Ectodermal cell (in vitro differentiated cells): ENCODE results near the gene PPP1R16B. TPM values are rescaled to one million over a fixed set of nuclear protein-coding genes. Genes with fewer than 3 reads are reported as not detected.

Experiments used
- H3K27ac ChIP-seq: 2 replicates; pipeline ENCODE4 v1.7.0; 2013; ENCODE audit warnings: mild to moderate bottlenecking, low read depth, low read length; ENCODE audit not compliant: insufficient read depth, poor library complexity, severe bottlenecking
- H3K27me3 ChIP-seq: 2 replicates; pipeline ENCODE4 v1.7.0; 2013; ENCODE audit warnings: mild to moderate bottlenecking, low read length; ENCODE audit not compliant: insufficient read depth, control insufficient read depth, poor library complexity, severe bottlenecking
- H3K36me3 ChIP-seq: one replicate; pipeline ENCODE4 v1.7.0; 2013; ENCODE audit warnings: low read length; ENCODE audit not compliant: control insufficient read depth, insufficient read depth
- H3K4me1 ChIP-seq: one replicate; pipeline ENCODE4 v1.7.0; 2013; ENCODE audit warnings: low read length; ENCODE audit not compliant: control insufficient read depth, insufficient read depth
- H3K4me3 ChIP-seq: 2 replicates; pipeline ENCODE4 v1.7.0; 2013; ENCODE audit warnings: low read depth, low read length, control low read depth; ENCODE audit not compliant: insufficient read depth
- H3K9me3 ChIP-seq: 2 replicates; pipeline ENCODE4 v1.7.0; 2013; ENCODE audit warnings: mild to moderate bottlenecking, low read length, moderate library complexity; ENCODE audit not compliant: control insufficient read depth
- WGBS, 2 experiments: methylation state at CpG; one replicate each; pipeline ENCODE4 v1.1.7; 2013; ENCODE audit warnings: missing lambda C conversion rate in 2 of 2; 5-methylcytosine and 5-hydroxymethylcytosine counted together
- polyA plus RNA-seq, 4 experiments: library from polyadenylated mRNA; stranded (reverse); fragments of 50-300 nt; gene quantifications; one replicate each; pipeline ENCODE4 v1.2.3, GENCODE V29; 2013

The PPP1R16B gene
- polyA plus RNA-seq (2013, experiment 1 of 4): 1.5 TPM
- polyA plus RNA-seq (2013, experiment 2 of 4): 1.8 TPM
- polyA plus RNA-seq (2013, experiment 3 of 4): 1.2 TPM
- 1.2 TPM for polyA plus RNA-seq (2013, experiment 4 of 4)

DNA sequence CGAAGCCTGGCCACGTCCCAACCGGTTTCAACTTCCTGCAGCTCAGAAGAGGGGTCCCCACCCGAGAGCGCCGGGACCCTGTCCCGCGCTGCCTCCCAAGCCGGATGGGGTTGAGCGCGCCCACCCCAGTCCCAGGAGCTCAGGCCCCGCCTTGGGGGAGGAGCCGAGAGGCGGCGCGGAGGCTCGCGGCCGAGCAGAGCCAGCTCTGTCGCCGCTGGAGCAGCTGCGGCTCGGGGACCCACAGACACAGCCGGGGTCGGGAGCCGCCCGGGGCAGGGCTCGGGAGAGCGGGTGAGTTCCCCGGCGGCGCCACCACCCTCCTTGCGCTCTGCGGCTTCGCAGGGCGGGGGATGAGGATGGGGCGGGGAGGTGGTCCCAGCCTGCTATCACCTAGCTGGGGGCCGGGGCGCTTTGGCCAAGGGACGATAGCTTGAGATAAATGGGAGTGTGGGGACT, at the start of gene PPP1R16B:
Gene PPP1R16B (plus strand): TSS at position 196 of the 456 bp plus-strand sequence. CDS start 30,229 bp downstream, outside the sequence.
- peak within 1 kb of the TSS; percentile 88 for H3K27ac ChIP-seq
- WGBS, 2 experiments: 1% methylated on average over 40 of the region's 40 CpGs

DNA sequence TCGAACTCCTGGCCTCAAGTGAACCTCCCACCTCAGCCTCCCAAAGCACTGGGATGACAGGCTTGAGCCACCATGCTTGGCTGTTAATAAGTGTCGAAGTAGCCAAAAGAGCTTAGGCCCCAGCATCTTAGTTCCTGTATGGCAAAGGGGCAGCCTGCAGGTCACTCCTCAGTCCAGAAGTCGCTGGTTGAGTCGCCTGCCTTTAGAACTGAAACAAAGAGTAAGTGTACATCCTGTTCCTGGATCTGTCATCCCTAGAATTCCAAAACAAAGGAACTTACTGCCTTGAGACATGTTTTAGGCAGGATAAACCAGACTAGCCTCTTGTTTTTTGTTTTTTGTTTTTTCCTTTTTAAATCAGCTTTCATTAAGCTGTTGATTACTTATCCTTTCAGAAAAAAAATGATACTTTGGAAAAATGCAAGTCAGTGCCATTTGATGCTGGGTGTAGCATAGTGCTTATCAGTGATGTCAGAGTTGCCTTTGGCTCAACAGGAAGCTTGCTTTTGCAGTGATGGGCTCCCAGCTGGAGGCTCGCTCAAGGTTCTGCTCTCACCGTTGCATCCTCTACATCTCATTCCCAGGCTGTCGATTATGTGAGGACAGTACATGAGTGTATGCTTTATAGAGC, 48.2 kb upstream of the PPP1R16B start:
- Histone ChIP-seq H3K27ac (no peak overlapping the region), H3K9me3 (no peaks in the 10 kb centered on the region), H3K36me3 (peaks cover 40% of the 10 kb centered on the region), H3K27me3 (no peaks in the 10 kb centered on the region), H3K4me3 (no peak overlapping the region), H3K4me1 (no peaks in the 10 kb centered on the region)
- 93 to 96% methylated on average over 7 of the region's 7 CpGs for WGBS, 2 experiments

More for the DNA sequence above, at the start of gene PPP1R16B:
- Histone ChIP-seq H3K4me3 (peak within 1 kb of the TSS; percentile 59), H3K27me3 (peaks cover 34% of the 10 kb centered on the region), H3K36me3 (no peaks in the 10 kb centered on the region), H3K9me3 (no peaks in the 10 kb centered on the region), H3K4me1 (peaks cover 28% of the 10 kb centered on the region)

DNA sequence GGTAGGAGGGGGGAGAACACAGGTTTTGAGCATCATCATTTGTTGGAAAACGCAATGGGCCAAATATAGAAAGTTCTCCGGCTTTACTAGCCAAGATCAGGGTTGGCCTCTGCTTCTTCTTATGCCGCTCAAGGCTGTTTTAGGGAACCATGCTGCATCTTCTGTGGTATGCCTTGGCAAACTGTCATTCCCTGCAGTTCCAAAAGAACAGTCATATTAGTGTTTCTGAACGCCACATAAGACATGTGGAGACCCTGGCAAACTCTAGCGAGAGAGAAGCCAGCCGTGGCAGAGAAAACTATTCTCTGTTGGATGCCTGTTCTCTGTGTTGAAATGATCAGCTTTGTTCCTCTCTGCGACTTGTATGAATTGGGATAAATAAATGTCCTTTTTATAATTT, 46.4 kb upstream of the PPP1R16B start:
- Histone ChIP-seq H3K36me3 (peaks cover 46% of the 10 kb centered on the region), H3K9me3 (no peaks in the 10 kb centered on the region), H3K4me1 (no peaks in the 10 kb centered on the region), H3K27ac (no peak overlapping the region), H3K27me3 (no peaks in the 10 kb centered on the region), H3K4me3 (no peak overlapping the region)
- WGBS, 2 experiments: 94 to 98% methylated on average over 7 of the region's 7 CpGs

DNA sequence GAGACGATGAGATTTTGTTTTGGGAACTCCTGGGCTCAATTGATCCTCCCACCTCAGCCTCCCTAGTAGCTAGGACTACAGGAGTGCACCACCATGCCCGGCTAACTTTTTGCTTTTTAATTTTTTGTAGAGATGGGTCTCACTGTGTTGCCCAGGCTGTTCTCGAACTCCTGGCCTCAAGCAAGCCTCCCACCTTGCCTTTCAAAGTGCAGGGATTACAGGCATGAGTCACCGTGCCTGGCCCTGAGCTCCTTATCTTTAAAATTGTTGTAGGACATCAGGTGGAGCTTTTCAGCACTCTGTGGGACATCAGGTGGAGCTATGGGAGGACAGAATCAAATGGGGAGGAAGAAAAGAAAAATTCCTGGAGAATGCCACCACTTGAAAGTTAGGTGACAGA, 44.5 kb upstream of the PPP1R16B start:
- WGBS, 2 experiments: 93 to 94% methylated on average over 4 of the region's 4 CpGs
- no peaks in the 10 kb centered on the region for H3K9me3 ChIP-seq
- H3K27me3 ChIP-seq: no peaks in the 10 kb centered on the region
- H3K4me3 ChIP-seq: no peak overlapping the region
- no peaks in the 10 kb centered on the region for H3K4me1 ChIP-seq
- no peak overlapping the region for H3K27ac ChIP-seq
- peaks cover 42% of the 10 kb centered on the region for H3K36me3 ChIP-seq

DNA sequence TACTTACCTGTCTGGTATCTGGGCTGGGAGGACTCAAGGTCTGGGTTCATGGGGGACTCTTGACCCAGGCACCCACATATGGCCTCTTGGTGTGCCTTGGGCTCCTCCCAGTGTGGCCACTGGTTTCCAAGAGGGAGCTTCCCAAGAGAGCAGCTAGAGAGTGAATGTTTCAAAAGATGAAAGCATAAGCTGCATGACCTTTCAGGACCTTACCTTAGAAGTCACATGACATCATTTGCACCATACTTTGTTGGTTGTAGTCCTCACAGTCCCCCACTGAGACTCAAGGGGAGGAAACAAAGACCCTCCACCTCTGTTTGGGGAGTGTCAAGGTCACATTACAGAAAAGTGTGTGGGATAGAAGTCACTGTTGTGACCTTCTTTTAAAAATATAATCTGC, 43.3 kb upstream of the PPP1R16B start:
- Histone ChIP-seq H3K4me3 (no peak overlapping the region), H3K9me3 (no peaks in the 10 kb centered on the region), H3K27ac (no peak overlapping the region), H3K36me3 (peaks cover 40% of the 10 kb centered on the region), H3K4me1 (no peaks in the 10 kb centered on the region), H3K27me3 (no peaks in the 10 kb centered on the region)

DNA sequence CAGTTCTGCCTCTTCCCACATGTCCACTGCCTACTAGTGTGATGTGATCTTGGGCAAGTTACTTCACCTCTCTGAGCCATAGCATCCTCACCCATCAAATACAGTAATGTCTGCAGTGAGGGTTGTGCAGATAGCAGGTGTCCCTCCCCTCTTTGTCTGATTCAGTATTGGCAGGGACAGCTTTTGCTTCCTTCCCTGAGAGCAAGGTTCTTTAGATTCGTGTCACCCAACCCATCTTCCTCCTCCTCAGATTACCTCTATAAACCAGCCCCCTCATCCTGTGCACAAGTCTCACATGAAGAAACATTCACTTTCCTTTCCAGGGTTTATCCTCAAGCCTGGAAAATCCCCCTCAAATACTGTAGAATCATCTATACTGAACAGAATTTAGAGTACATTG, 41.9 kb upstream of the PPP1R16B start:
- peaks cover 40% of the 10 kb centered on the region for H3K36me3 ChIP-seq
- no peaks in the 10 kb centered on the region for H3K4me1 ChIP-seq
- H3K4me3 ChIP-seq: no peak overlapping the region
- no peaks in the 10 kb centered on the region for H3K9me3 ChIP-seq
- no peaks in the 10 kb centered on the region for H3K27me3 ChIP-seq
- no peak overlapping the region for H3K27ac ChIP-seq
- 90 to 94% methylated on average over 1 of the region's 1 CpG for WGBS, 2 experiments

DNA sequence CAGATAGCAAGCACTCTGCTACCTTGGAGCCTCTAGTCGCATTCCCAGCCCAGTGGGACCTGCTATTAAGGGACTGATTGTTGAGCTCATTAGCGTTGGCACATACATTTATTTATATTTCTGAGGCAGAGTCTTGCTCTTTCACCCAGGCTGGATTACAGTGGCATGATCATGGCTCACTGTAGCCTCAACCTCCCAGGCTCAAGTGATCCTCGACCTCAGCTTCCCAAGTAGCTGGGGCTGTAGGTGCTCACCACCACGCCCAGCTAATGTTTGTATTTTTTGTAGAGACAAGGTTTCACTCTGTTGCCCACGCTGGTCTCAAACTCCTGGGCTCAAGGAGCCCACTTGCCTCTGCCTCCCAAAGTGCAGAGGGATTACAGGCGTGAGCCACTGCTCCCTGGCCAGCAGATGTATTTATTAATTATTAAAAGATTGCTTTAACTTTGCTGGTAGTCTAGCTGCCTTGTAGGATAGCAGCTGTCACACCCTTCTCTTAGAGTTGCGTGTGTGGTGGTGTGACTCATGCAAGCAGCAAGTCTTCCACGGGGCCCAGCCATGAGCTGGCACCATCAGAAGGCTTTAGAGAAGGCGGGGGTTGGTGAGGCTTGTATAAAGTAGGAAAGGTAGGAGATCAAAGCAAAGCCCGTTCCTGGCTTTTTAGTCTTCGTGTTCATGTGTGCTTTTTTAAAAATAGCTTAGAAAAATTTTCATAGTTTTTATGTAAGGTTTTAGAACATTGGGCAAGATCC, 40.8 kb upstream of the PPP1R16B start:
- Histone ChIP-seq H3K27me3 (no peaks in the 10 kb centered on the region), H3K9me3 (no peaks in the 10 kb centered on the region), H3K4me1 (no peaks in the 10 kb centered on the region), H3K36me3 (peaks cover 43% of the 10 kb centered on the region), H3K27ac (no peak overlapping the region), H3K4me3 (no peak overlapping the region)
- WGBS, 2 experiments: 90 to 92% methylated on average over 11 of the region's 11 CpGs

DNA sequence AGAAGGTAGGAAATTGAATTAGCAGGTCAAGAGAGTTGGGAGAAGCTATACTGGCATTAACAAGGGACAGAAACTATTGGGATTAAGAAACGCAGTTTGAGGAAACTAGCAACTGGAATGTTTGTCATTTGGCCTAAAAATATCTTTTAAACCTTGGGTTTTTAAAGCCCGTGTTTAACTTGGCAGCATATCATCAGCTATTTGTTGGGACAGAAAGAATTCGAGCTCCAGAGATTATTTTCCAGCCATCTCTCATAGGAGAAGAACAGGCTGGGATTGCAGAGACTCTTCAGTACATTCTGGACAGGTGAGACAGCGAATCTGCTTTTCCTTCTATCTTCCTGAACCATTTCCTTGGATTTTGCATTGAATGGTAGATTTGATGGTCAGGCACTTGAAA, 39.4 kb upstream of the PPP1R16B start:
- WGBS, 2 experiments: 94 to 96% methylated on average over 4 of the region's 4 CpGs
- H3K4me3 ChIP-seq: no peak overlapping the region
- no peak overlapping the region for H3K27ac ChIP-seq
- H3K36me3 ChIP-seq: peaks cover 36% of the 10 kb centered on the region
- H3K27me3 ChIP-seq: no peaks in the 10 kb centered on the region
- H3K9me3 ChIP-seq: no peaks in the 10 kb centered on the region
- H3K4me1 ChIP-seq: no peaks in the 10 kb centered on the region

DNA sequence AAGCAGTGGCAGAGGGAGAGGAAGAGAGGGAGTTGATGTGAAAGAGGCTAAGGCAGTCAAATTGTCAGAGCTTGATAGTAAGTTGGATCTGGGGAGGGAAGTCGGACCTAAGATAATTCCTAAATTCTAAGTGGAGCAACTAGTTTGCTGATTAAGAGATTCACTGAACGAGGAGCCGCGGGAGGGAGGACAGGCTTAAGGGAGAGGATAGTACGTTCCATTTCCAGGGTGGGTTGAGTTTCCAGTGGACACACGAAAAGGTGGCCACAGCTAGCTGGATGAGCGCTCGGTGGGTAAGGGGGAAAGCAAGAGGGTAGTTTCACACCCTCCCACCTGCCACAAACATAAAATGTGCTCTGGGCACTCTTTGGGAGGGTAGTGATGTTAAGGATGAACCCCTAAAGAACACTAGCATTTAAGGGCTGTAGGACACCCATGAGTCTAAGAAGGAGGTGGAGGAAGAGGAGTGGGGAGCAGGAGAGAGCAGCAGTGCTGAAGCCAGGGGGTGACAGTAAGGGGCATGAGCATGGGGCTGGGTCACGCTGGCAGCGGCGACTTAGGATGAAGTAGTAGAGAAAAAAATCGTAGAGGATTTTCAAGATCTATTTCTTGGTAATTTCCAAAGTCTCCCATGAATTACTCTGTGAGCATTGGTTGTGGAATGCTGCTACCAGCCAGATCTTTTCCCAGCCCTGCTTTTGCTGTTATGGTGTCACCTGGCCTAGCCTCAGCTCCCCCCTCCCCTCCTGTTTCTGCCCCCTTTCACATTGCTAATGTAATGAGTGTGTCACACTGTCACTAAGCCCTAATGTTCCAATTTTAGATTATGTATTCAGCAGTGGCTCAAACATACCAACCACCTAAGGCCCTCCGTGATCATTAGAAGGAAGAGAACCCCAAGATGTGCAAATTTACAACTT, 35.9 kb upstream of the PPP1R16B start:
- Histone ChIP-seq H3K36me3 (peaks cover 36% of the 10 kb centered on the region), H3K4me3 (no peak overlapping the region), H3K4me1 (no peaks in the 10 kb centered on the region), H3K27ac (no peak overlapping the region), H3K9me3 (peaks cover 4% of the 10 kb centered on the region), H3K27me3 (no peaks in the 10 kb centered on the region)
- WGBS, 2 experiments: 96 to 97% methylated on average over 11 to 13 of the region's 13 CpGs

DNA sequence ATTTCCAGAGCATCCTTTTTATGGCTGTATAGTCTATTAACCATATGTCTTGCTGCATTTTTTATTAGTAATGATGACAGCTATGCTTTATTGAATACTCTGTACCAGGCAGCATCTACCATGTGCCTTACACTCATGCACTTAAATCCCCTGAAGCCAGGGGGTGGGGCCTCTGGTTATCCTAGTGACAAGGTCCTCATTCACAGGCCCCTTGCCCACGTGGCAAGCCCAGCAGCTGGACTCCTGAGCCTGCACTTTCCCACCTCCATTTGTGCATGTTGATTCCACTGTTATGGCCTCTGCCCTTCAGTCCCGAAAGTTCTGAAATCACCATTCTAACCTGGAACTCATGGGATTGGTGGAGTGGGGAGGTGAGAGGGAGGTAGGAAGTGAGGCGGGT, 35.0 kb upstream of the PPP1R16B start:
- WGBS, 2 experiments: 88% methylated on average over 3 of the region's 3 CpGs
- no peaks in the 10 kb centered on the region for H3K4me1 ChIP-seq

More for the DNA sequence above, 35.0 kb upstream of the PPP1R16B start:
- H3K4me3 ChIP-seq: no peak overlapping the region
- no peak overlapping the region for H3K27ac ChIP-seq
- peaks cover 36% of the 10 kb centered on the region for H3K36me3 ChIP-seq
- peaks cover 4% of the 10 kb centered on the region for H3K9me3 ChIP-seq
- no peaks in the 10 kb centered on the region for H3K27me3 ChIP-seq
